Measurements from ENCODE around the gene BOC. TPM values are rescaled to one million over a fixed set of nuclear protein-coding genes. Genes with fewer than 3 reads are reported as not detected.

Gene BOC
- total and polyA plus RNA-seq, 2 of the 8 experiments (the other 6 are each of a cell fraction or from before 2014, with no cell fraction given): 6.9 to 9.3 TPM

DNA sequence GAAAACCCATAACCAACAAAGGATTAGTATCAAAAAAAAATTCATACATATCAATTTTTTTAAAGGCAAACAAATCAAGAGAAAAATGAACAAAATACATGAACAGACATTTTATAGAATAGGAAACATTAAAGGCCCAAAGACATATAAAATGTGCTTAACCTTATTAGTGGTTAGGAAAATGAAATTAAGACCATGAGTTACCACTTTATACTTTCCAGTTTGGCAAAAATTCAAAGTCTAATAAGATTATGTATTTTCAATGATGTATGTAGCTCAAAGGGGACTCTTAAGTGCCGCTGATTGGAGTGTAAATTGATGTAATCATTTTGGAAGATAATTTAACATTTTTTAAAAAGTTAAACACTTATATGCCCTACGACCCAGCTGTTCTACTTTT is 89.2 kb downstream of the BOC start:
- H3K36me3 ChIP-seq (ENCODE audit: control insufficient read depth in 2 of 4, insufficient read depth in 4 of 4, low read length in 3 of 4): no peaks in the 10 kb centered on the region
- H2BK15ac ChIP-seq (ENCODE audit: low read length): no peak overlapping the region
- H3K14ac ChIP-seq (ENCODE audit: insufficient read length): no peak overlapping the region
- H4K20me1 ChIP-seq (replicated peaks in 1 of 2; ENCODE audit: control insufficient read depth in 1 of 2, insufficient read depth in 2 of 2, low read length in 2 of 2): no peaks in the 10 kb centered on the region
- no peak overlapping the region for H2AK5ac ChIP-seq (ENCODE audit: low read depth, low read length)
- no peak overlapping the region for H3K23ac ChIP-seq (ENCODE audit: insufficient read length)
- H2AFZ ChIP-seq (ENCODE audit: low read length): no peak overlapping the region
- POLR2A ChIA-PET (ENCODE audit: partially characterized antibody): no interaction called here
- no peaks in the 10 kb centered on the region for H3K79me2 ChIP-seq (ENCODE audit: control insufficient read depth in 1 of 2, insufficient read depth in 2 of 2, low read length in 2 of 2)
- 89% methylated on average over 2 of the region's 2 CpGs; no CpG with 5 or more reads in 1 of the 2 experiments for WGBS, 2 experiments (ENCODE audit: extremely low coverage in 1 of 2, insufficient coverage in 1 of 2, insufficient read length in 1 of 2, insufficient replicate concordance in 2 of 2, low coverage in 1 of 2, low lambda C conversion rate in 2 of 2, missing lambda C conversion rate in 1 of 2)
- H2BK12ac ChIP-seq (ENCODE audit: low read depth, low read length): no peak overlapping the region
- H3K18ac ChIP-seq (ENCODE audit: extremely low read depth, low read length): no peak overlapping the region
- H2BK120ac ChIP-seq (replicated peaks; ENCODE audit: low read depth, low read length): no peak overlapping the region
- no peaks in the 10 kb centered on the region for H3K9me3 ChIP-seq (ENCODE audit: insufficient read depth in 2 of 2, low read depth in 1 of 2, low read length in 1 of 2)
- H3K9ac ChIP-seq (replicated peaks in 1 of 4; ENCODE audit: extremely low read depth in 1 of 4, low read depth in 3 of 4, low read length in 3 of 4): no peak overlapping the region
- no peak overlapping the region for H3K4me2 ChIP-seq (ENCODE audit: insufficient read depth in 1 of 2, low read depth in 2 of 2, low read length in 2 of 2)
- peaks cover 0 to 6% (median 4%) of the 10 kb centered on the region in 4 experiments; a peak in 4 of 7 replicates for H3K4me1 ChIP-seq (replicated peaks in 1 of 4; ENCODE audit: control insufficient read depth in 3 of 4, insufficient read depth in 4 of 4, low read length in 3 of 4)
- H2BK5ac ChIP-seq (ENCODE audit: low read depth, low read length): no peak overlapping the region
- H3K23me2 ChIP-seq (ENCODE audit: low read depth, low read length): no peaks in the 10 kb centered on the region
- no peak for FAIRE-seq
- H3K79me1 ChIP-seq (ENCODE audit: low read depth, low read length): no peaks in the 10 kb centered on the region
- no peak overlapping the region for H3K27ac ChIP-seq (ENCODE audit: low read depth, low read length)
- no peak overlapping the region for H3K4ac ChIP-seq (replicated peaks; ENCODE audit: insufficient read length, low read depth, low read length)
- no peaks in the 10 kb centered on the region for H3K27me3 ChIP-seq (replicated peaks in 1 of 4; ENCODE audit: control insufficient read depth in 3 of 4, extremely low read depth in 1 of 4, insufficient read depth in 3 of 4, low read length in 3 of 4)
- no peak overlapping the region for H4K5ac ChIP-seq (ENCODE audit: insufficient read length, low read depth, low read length)
- no peak overlapping the region for H2BK20ac ChIP-seq (ENCODE audit: low read length)
- CTCF ChIA-PET (ENCODE audit: partially characterized antibody): no interaction called here
- H4K91ac ChIP-seq (replicated peaks; ENCODE audit: insufficient read length, low read length): no peak overlapping the region
- H4K8ac ChIP-seq (ENCODE audit: extremely low read depth, insufficient read depth, low read length): no peak overlapping the region
- no peak for DNase-seq (ENCODE audit: low read depth in 1 of 2, low spot score in 2 of 2)
- H3K56ac ChIP-seq (replicated peaks; ENCODE audit: insufficient read length, low read depth, low read length): no peak overlapping the region
- H3K4me3 ChIP-seq (ENCODE audit: extremely low read depth in 1 of 4, insufficient read depth in 2 of 4, low read depth in 3 of 4, low read length in 4 of 4): no peak overlapping the region
- TF ChIP-seq SIN3A (conservative IDR thresholded peaks at IDR 0.05 in 1 of 2, IDR thresholded peaks at IDR 0.05 in 1 of 2; ENCODE audit: low read depth in 1 of 2, low read length in 2 of 2) (no peak), RBBP5 (IDR thresholded peaks at IDR 0.05; ENCODE audit: borderline replicate concordance, low read depth, low read length) (no peak), HDAC6 (IDR thresholded peaks at IDR 0.05; ENCODE audit: low read depth, low read length) (no peak), TBP (IDR thresholded peaks at IDR 0.05; ENCODE audit: low read depth, low read length) (no peak), TCF12 (IDR thresholded peaks at IDR 0.05; ENCODE audit: low read depth, low read length) (no peak), GABPA (IDR thresholded peaks at IDR 0.05; ENCODE audit: borderline replicate concordance, insufficient read depth, low read length) (no peak), SRF (IDR thresholded peaks at IDR 0.05; ENCODE audit: low read depth, low read length) (no peak), RNF2 (IDR thresholded peaks at IDR 0.05; ENCODE audit: borderline replicate concordance, low read depth, low read length, missing control alignments, poor library complexity, severe bottlenecking) (no peak), RAD21 (IDR thresholded peaks at IDR 0.05 in 1 of 2, conservative IDR thresholded peaks at IDR 0.05 in 1 of 2; ENCODE audit: low read depth in 2 of 2, low read length in 2 of 2) (no peak), EP300 (IDR thresholded peaks at IDR 0.05; ENCODE audit: borderline replicate concordance in 1 of 2, low read depth in 2 of 2, low read length in 2 of 2) (no peak)
- TF ChIP-seq, protein P1, sequence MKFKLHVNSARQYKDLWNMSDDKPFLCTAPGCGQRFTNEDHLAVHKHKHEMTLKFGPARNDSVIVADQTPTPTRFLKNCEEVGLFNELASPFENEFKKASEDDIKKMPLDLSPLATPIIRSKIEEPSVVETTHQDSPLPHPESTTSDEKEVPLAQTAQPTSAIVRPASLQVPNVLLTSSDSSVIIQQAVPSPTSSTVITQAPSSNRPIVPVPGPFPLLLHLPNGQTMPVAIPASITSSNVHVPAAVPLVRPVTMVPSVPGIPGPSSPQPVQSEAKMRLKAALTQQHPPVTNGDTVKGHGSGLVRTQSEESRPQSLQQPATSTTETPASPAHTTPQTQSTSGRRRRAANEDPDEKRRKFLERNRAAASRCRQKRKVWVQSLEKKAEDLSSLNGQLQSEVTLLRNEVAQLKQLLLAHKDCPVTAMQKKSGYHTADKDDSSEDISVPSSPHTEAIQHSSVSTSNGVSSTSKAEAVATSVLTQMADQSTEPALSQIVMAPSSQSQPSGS (IDR thresholded peaks at IDR 0.05; ENCODE audit: low read length): no peak
